Measurements from ENCODE around the gene MAPKAPK2. TPM values are rescaled to one million over a fixed set of nuclear protein-coding genes. Genes with fewer than 3 reads are reported as not detected.

The MAPKAPK2 gene
- total RNA-seq, 1 donor from 2014 or later: 214 TPM

- no peak for ATAC-seq
- no peak for DNase-seq (ENCODE audit: missing footprints)
- intact Hi-C loops (cut with DNase I): loop anchor here (10.0 kb wide), 1 partner anchor 1120 kb away; no protein-coding TSS in a partner anchor
These were observed 9.7 kb downstream of the MAPKAPK2 start for GRCh38 chr1:206694171-206695124.

DNA sequence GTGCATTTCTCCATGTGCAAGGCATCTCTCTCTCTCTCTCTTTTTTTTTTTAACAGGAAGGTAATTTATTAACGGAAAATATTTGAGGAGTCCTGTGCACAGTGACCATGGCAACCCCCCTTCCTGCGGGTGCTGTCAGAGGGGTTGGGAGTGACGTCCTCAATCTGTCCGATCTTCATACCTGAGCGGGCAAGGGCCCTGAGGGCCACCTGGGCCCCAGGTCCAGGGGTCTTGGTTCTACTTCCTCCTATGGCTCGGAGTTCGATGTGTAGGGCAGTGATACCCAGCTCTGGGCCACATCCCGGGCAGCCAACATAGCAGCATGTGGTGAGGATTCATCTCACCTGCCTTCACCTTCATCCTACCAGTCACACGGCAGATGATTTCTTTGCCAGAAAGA lies 11.0 kb downstream of the MAPKAPK2 start:
- DNase-seq (ENCODE audit: missing footprints) (no peak), ATAC-seq (no peak)
- intact Hi-C loops (cut with DNase I): loop anchor here (10.0 kb wide), 1 partner anchor 1119 kb away; no protein-coding TSS in a partner anchor

- intact Hi-C loops (cut with DNase I): loop anchor here (10.0 kb wide), 1 partner anchor 1118 kb away; no protein-coding TSS in a partner anchor
- ATAC-seq (peak; percentile 45), DNase-seq (ENCODE audit: missing footprints) (no peak)
These were observed 12.3 kb downstream of the MAPKAPK2 start for GRCh38 chr1:206696812-206697585.

- intact Hi-C loops (cut with DNase I): loop anchor here (10.0 kb wide), 1 partner anchor 1117 kb away; no protein-coding TSS in a partner anchor
- no peak for DNase-seq (ENCODE audit: missing footprints)
These were observed 13.3 kb downstream of the MAPKAPK2 start for GRCh38 chr1:206698011-206698410.

DNA sequence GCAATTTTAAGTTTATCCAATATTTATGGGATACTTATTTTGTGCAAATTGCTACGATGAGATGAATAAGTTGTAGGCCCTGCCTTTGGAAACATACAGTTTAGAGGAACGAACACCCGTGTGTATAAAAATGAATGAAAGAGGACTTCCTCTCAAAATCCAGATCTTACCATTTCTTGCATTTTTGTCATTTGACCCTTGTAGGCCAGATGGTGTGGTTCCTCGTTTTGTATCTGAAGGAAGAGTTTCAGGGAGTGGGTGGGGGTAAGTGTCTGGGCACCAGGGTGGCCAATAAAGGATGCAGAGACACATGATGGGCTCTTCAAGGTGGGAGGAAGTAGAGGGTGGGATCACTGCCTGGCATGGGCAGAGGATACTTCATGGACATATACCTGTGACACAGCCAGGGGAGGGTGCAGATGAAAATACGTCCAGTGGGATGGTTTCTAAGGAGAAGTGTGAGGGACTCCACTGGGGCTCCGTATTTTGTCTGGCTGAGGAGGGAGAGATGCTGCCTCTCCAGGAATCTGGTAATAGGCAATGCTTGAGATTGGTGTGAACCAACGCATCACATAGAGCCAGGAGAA lies 14.4 kb downstream of the MAPKAPK2 start:
- ATAC-seq: peak; percentile 15
- DNase-seq (ENCODE audit: missing footprints): no peak
- intact Hi-C loops (cut with DNase I): loop anchor here (10.0 kb wide), 1 partner anchor 1116 kb away; no protein-coding TSS in a partner anchor

More at GRCh38 chr1:206698011-206698410, 13.3 kb downstream of the MAPKAPK2 start:
- no peak for ATAC-seq

- ATAC-seq: peak; percentile 45
- no peak for DNase-seq (ENCODE audit: missing footprints)
- intact Hi-C loops (cut with DNase I): loop anchor here (10.0 kb wide), 1 partner anchor 1115 kb away; no protein-coding TSS in a partner anchor
These were observed 14.9 kb downstream of the MAPKAPK2 start for GRCh38 chr1:206699626-206700025.

GRCh38 chr1:206700445-206701036 lies 15.8 kb downstream of the MAPKAPK2 start:
- DNase-seq (ENCODE audit: missing footprints): no peak
- ATAC-seq: peak; percentile 21
- intact Hi-C loops (cut with DNase I): no loop called here

- DNase-seq (ENCODE audit: missing footprints): no peak
- intact Hi-C loops (cut with DNase I): no loop called here
- no peak for ATAC-seq
These were observed 17.6 kb downstream of the MAPKAPK2 start for GRCh38 chr1:206702260-206702659.

GRCh38 chr1:206702803-206703202 lies 18.1 kb downstream of the MAPKAPK2 start:
- no peak for DNase-seq (ENCODE audit: missing footprints)
- no peak for ATAC-seq
- intact Hi-C loops (cut with DNase I): no loop called here

- intact Hi-C loops (cut with DNase I): no loop called here
- no peak for ATAC-seq
- no peak for DNase-seq (ENCODE audit: missing footprints)
These were observed 19.0 kb downstream of the MAPKAPK2 start for GRCh38 chr1:206703661-206704060.

DNA sequence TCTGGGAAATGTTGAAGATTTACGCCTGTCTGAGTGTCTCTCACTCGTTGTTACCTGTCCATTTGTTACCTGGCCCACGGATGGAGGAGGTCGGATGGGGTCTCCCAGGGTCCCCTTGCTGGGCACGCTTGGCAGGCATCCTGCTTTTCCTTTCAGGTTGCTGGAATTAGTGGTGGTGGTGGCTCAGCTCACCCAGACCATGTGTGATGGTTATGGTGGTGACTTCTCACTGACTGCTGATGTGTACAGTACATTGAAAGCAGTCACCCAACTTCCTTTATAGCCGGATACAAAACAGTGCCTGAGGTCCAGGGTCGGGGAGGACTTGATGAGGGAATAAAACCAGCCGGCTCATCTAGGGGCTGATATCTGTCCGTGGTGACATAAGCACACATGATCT lies 19.5 kb downstream of the MAPKAPK2 start:
- intact Hi-C loops (cut with DNase I): no loop called here
- DNase-seq (ENCODE audit: missing footprints) (no peak), ATAC-seq (no peak)

DNA sequence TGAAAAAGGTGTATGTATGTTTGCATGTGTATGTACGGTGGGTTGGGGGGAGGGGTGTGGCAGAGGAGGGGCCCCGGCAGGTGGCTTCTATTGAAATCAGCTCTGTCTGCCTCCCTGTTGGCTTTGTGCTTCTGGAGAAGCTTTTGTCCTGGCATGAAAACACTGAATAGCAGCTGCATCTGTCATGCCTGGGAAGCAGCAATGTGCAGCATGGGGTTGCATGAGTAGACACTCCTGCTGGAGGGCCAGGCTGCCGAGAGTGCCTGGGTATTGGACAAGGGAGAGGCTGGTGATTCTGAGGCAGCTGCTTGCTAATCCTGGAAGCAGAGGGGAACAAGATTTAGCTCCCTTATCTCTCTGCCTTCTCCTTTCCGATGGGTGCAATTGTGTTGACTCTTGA lies 20.5 kb downstream of the MAPKAPK2 start:
- ATAC-seq: no peak
- intact Hi-C loops (cut with DNase I): no loop called here
- DNase-seq (ENCODE audit: missing footprints): no peak

GRCh38 chr1:206705726-206706297 lies 21.1 kb downstream of the MAPKAPK2 start:
- DNase-seq (ENCODE audit: missing footprints): no peak
- intact Hi-C loops (cut with DNase I): no loop called here
- ATAC-seq: no peak

- intact Hi-C loops (cut with DNase I): no loop called here
- ATAC-seq (peak; percentile 14), DNase-seq (ENCODE audit: missing footprints) (no peak)
These were observed 21.6 kb downstream of the MAPKAPK2 start for GRCh38 chr1:206706298-206706791.

DNA sequence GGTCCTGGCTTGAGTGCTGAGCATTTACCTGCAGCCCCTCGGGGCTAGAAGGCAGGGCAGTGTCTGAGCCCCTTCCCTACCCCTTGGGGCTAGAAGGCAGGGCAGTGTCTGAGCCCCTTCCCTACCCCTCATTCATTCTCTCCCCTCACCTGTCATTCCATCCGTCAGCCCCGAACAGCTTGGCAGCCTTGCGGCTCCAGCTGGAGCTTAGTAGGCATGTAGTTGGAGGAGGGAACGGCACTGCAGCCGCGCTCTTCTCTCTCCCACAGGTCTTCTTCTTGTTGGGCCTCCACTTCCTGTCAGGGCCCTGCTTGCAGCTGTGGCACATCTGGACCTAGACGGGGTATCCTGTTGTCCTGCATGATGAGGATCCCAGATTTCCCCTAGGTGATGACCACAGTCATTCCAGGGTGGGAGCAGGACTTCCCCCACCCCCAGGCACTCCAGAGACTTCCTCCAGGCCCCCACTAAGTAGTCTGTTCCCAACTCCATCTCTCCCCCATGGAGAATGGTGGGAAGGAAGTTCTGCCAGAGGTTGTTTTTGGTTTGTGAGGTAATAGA lies 22.2 kb downstream of the MAPKAPK2 start:
- intact Hi-C loops (cut with DNase I): no loop called here
- DNase-seq (ENCODE audit: missing footprints): no peak
- ATAC-seq: no peak

DNA sequence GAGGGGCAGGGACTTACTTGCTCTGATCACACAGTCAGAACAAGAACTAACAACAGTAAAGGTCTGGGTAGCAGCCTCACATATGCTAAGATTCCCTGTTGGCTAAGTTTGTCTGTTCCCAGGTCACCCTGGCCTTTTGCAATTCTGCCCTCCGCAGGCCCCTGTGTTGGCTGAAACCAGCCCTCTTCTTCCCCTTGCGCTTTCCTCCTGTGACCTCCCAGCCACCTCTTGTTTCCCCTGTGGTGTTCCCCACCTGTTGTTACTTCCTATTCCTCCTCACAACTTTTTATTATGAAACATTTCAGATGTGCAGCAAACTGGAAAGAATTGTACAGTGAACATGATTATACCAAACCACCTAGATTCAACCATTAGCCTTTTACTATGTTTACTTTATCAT lies 23.4 kb downstream of the MAPKAPK2 start:
- peak; percentile 52 for ATAC-seq
- DNase-seq (ENCODE audit: missing footprints): no peak
- intact Hi-C loops (cut with DNase I): no loop called here

- ATAC-seq (peak; percentile 38), DNase-seq (ENCODE audit: missing footprints) (no peak)
- intact Hi-C loops (cut with DNase I): no loop called here
These were observed 24.2 kb downstream of the MAPKAPK2 start for GRCh38 chr1:206708882-206709281.

DNA sequence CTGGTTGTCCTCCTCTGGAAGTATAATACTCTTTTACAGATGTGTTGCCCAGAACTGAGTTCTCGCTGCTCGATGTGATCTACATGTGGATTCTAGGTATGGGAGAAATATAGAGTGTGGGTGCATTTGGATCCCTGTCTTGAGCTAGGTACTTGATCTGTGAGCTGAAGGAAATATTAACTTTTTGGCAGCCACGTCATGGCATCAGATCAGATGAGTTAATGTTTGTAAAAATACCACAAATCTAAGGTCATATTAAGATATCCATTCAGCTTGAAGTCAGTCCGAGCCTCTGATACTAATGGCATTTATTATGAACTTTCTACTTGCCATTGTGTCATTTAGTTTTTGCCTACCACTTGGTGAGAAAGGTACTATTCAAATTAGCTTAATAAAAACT lies 24.6 kb downstream of the MAPKAPK2 start:
- intact Hi-C loops (cut with DNase I): no loop called here
- DNase-seq (ENCODE audit: missing footprints): no peak
- no peak for ATAC-seq

Data from Right ventricle myocardium inferior (tissue), 1 donor.